ENCODE data around the gene CAMTA1. TPM values are rescaled to one million over a fixed set of nuclear protein-coding genes. Genes with fewer than 3 reads are reported as not detected.

CAMTA1 gene
- polyA plus RNA-seq, 1 experiment = 23.1 TPM

DNA sequence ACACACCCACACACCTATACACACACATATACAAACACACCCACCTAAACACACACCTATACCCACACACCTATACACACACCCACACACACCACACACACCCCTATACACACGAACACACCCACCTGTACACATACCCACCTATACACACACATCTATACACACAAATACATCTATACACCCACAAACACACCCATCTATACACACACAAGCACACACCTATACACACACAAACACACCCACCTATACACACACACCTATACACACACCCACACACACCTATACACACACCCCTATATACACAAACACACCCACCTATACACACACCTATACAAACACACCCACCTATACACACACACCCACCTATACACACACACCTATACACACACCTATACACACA, 869.5 kb downstream of the CAMTA1 start:
- CTCF ChIA-PET = no interaction called here

GRCh38 chr1:7655354-7655753, 870.1 kb downstream of the CAMTA1 start:
- Histone ChIP-seq H3K4me3 (ENCODE audit: low read depth, low read length) (no peak overlapping the region), H3K27me3 (ENCODE audit: control insufficient read depth, insufficient read depth, low read length) (peaks cover 4% of the 10 kb centered on the region), H3K36me3 (ENCODE audit: control insufficient read depth, insufficient read depth, low read length) (no peaks in the 10 kb centered on the region)
- POLR2A ChIA-PET = no interaction called here
- no peak for DNase-seq (ENCODE audit: low read depth)
- CTCF ChIA-PET = no interaction called here
- TF ChIP-seq CTCF (IDR thresholded peaks at IDR 0.05; ENCODE audit: insufficient read depth, low read depth, low read length) = no peak

More for the DNA sequence above, 869.5 kb downstream of the CAMTA1 start:
- Histone ChIP-seq H3K4me3 (ENCODE audit: low read depth, low read length) (no peak overlapping the region), H3K27me3 (ENCODE audit: control insufficient read depth, insufficient read depth, low read length) (peaks cover 4% of the 10 kb centered on the region), H3K36me3 (ENCODE audit: control insufficient read depth, insufficient read depth, low read length) (no peaks in the 10 kb centered on the region)
- POLR2A ChIA-PET = no interaction called here
- DNase-seq (ENCODE audit: low read depth) = no peak
- TF ChIP-seq CTCF (IDR thresholded peaks at IDR 0.05; ENCODE audit: insufficient read depth, low read depth, low read length) = no peak

DNA sequence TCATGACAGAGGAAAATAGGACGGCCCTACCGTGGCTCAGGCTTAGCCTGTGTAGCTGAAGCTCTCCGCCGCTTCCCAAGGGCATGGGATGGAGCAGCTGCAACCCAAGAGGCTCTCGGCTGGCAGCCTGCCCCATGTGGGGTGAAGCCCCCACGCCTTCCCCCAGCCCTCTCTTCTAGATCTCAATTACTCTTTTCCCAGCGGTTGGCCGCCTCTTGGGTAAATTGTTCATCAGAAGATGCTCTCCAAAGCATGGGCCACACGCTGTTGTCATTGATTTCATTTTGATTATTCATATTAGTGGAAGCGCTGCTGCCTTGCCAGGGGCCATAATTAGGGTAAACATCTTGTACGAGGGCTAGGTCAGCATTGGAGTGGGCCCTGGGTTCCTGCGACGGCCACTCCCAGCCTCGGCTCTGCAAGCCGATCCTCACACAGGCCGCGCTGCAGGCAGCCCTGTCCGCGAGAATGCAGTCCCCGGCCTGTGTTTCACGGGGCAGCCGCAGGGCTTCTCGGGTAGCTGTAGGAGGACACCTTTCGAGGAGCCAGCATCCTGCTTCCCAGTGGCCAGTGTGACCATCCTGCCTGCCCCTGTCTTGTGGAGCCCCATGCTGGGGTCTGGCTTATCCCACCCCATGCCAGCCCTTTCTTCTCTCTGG, 871.4 kb downstream of the CAMTA1 start:
- no peak for TF ChIP-seq CTCF (IDR thresholded peaks at IDR 0.05; ENCODE audit: insufficient read depth, low read depth, low read length)
- ChIA-PET CTCF (interaction anchor here (0.6 to 1.8 kb wide), 3 partner anchors 9 to 14 kb away, joined by 3 to 6 read pairs (median 5); no protein-coding TSS in a partner anchor), POLR2A (no interaction called here)
- no peak overlapping the region for H3K4me3 ChIP-seq (ENCODE audit: low read depth, low read length)
- peaks cover 1% of the 10 kb centered on the region for H3K27me3 ChIP-seq (ENCODE audit: control insufficient read depth, insufficient read depth, low read length)
- H3K36me3 ChIP-seq (ENCODE audit: control insufficient read depth, insufficient read depth, low read length) = no peaks in the 10 kb centered on the region
- no peak for DNase-seq (ENCODE audit: low read depth)

DNA sequence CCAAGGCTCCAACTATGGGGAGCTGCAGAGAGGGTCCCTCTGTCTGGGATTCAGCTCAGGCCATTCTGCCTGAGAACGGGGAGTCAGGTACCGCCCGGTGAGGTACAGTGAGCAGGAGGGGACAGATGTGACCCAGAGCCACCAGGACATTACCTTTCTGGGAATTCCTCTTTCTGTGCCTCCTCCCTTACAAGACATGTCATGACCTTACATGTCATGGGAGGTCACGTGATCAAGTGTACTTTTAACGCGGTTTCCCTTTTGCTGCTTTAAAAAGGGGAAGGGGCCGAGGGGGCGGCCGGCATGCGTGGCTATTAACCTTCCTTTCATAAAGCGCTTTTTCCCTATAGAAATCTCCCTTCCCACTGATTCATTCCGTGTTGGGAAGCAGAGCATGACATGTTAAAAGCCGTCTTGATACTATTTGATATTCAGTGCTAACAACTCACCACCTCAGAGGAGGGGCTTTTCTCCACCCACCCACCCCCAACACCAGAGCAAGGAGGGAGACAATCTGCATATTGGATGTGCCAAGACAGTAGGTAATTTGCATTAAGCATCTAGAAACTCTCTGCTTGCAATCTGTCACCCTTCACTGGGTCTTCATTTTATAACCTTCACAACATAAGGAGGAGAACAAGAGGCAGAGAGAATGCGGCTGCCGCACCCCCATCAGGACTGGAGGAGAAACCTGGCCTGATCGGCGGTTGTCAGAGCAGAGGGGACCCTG, 872.2 kb downstream of the CAMTA1 start:
- H3K4me3 ChIP-seq (ENCODE audit: low read depth, low read length) = no peak overlapping the region
- POLR2A ChIA-PET = no interaction called here
- CTCF ChIA-PET = interaction anchor here (0.6 to 1.8 kb wide), 5 partner anchors 10 to 13 kb away, joined by 3 to 8 read pairs (median 5); no protein-coding TSS in a partner anchor
- peaks cover 1% of the 10 kb centered on the region; the same call in 1 of the 2 replicates for H3K27me3 ChIP-seq (ENCODE audit: control insufficient read depth, insufficient read depth, low read length)
- no peak for DNase-seq (ENCODE audit: low read depth)
- TF ChIP-seq CTCF (IDR thresholded peaks at IDR 0.05; ENCODE audit: insufficient read depth, low read depth, low read length) = no peak
- H3K36me3 ChIP-seq (ENCODE audit: control insufficient read depth, insufficient read depth, low read length) = no peaks in the 10 kb centered on the region

- ChIA-PET CTCF (interaction anchor here (1.6 kb wide), 2 partner anchors 9 to 11 kb away, joined by 4 to 8 read pairs; no protein-coding TSS in a partner anchor), POLR2A (no interaction called here)
- peaks cover 1% of the 10 kb centered on the region; the same call in 1 of the 2 replicates for H3K27me3 ChIP-seq (ENCODE audit: control insufficient read depth, insufficient read depth, low read length)
- no peak overlapping the region for H3K4me3 ChIP-seq (ENCODE audit: low read depth, low read length)
- no peak for TF ChIP-seq CTCF (IDR thresholded peaks at IDR 0.05; ENCODE audit: insufficient read depth, low read depth, low read length)
- DNase-seq (ENCODE audit: low read depth) = no peak
- no peaks in the 10 kb centered on the region for H3K36me3 ChIP-seq (ENCODE audit: control insufficient read depth, insufficient read depth, low read length)
These were observed 872.8 kb downstream of the CAMTA1 start for GRCh38 chr1:7658099-7658498.
